ENCODE data around the gene TMEM151B. TPM values are rescaled to one million over a fixed set of nuclear protein-coding genes. Genes with fewer than 3 reads are reported as not detected.

Gene TMEM151B
- total and polyA plus RNA-seq, 2 experiments from 2014 or later: 0.30 TPM

DNA sequence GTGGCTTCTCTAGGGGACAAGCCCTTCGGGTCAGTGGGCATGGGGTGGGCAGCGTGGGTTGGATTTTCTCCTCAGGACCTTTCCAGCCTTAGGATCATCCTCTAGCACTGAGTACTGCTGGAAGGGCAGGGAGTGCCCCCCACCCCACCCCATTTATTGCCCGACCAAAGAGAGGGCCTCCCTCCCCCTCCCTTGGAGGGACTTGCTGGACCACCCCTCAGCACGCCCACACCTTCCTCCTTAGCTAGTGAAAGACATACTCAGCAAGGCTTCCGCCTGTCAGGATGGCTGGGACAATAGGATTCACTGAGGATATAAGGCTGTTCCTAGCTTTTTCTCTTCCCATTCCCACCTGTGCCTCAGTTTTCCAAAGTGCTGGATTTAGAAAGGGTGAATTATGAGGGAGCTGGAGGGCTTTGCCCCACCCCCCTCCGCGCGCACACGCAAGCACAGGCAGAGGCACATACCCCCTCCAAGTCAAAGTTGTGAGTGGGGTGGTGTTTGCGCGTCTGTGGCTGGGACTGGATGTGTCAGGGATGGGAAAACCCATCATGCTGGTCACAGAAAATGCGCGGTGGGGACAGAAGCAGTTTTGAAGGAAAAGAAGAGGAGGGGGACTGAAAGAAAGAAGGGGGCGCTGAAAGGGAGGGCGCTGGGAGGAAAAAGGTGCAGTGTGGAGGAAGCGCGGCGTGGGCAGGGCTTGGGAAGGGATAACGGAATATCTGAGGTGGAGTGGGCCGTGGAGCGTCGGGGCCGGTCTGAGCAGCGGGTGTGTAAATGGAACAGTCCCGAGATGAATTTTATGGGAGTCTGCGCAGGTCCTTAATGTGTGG lies 47.5 kb upstream of the TMEM151B start:
- Histone ChIP-seq H3K27me3 (no peaks in the 10 kb centered on the region), H3K9me3 (ENCODE audit: low read depth) (no peaks in the 10 kb centered on the region), H2AFZ (no peak overlapping the region), H3K4me2 (peak overlapping the region; percentile 100), H3K27ac (no peak overlapping the region), H4K20me1 (ENCODE audit: insufficient read depth, poor library complexity, severe bottlenecking) (no peaks in the 10 kb centered on the region), H3K36me3 (replicated peaks; ENCODE audit: insufficient read depth, low read depth) (no peaks in the 10 kb centered on the region), H3K9me2 (replicated peaks; ENCODE audit: insufficient read depth) (no peaks in the 10 kb centered on the region), H3K79me2 (peaks cover 8% of the 10 kb centered on the region), H3K4me1 (ENCODE audit: insufficient read depth) (peaks cover 60% of the 10 kb centered on the region), H3K4me3 (peak overlapping the region; percentile 82)
- TF ChIP-seq, protein P1, sequence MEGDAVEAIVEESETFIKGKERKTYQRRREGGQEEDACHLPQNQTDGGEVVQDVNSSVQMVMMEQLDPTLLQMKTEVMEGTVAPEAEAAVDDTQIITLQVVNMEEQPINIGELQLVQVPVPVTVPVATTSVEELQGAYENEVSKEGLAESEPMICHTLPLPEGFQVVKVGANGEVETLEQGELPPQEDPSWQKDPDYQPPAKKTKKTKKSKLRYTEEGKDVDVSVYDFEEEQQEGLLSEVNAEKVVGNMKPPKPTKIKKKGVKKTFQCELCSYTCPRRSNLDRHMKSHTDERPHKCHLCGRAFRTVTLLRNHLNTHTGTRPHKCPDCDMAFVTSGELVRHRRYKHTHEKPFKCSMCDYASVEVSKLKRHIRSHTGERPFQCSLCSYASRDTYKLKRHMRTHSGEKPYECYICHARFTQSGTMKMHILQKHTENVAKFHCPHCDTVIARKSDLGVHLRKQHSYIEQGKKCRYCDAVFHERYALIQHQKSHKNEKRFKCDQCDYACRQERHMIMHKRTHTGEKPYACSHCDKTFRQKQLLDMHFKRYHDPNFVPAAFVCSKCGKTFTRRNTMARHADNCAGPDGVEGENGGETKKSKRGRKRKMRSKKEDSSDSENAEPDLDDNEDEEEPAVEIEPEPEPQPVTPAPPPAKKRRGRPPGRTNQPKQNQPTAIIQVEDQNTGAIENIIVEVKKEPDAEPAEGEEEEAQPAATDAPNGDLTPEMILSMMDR (IDR thresholded peaks at IDR 0.05; ENCODE audit: poor library complexity): no peak
- TF ChIP-seq EZH2 (IDR thresholded peaks at IDR 0.05; ENCODE audit: borderline replicate concordance): no peak
- TF ChIP-seq EZH2phosphoT487 (IDR thresholded peaks at IDR 0.05; ENCODE audit: low read depth, severe bottlenecking, unreplicated experiment): no peak
- DNase-seq (ENCODE audit: low spot score): no peak
- 26% methylated on average over 22 of the region's 26 CpGs for WGBS (ENCODE audit: low lambda C conversion rate, missing lambda C conversion rate)

- Histone ChIP-seq H3K4me2 (peak within 1 kb of the TSS; percentile 100), H3K27ac (no peak within 1 kb of the TSS), H3K79me2 (peaks cover 8% of the 10 kb centered on the region), H3K9me3 (ENCODE audit: low read depth) (no peaks in the 10 kb centered on the region), H3K4me3 (peak within 1 kb of the TSS; percentile 82), H3K36me3 (replicated peaks; ENCODE audit: insufficient read depth, low read depth) (no peaks in the 10 kb centered on the region), H3K27me3 (no peaks in the 10 kb centered on the region), H3K9me2 (replicated peaks; ENCODE audit: insufficient read depth) (no peaks in the 10 kb centered on the region), H2AFZ (peak within 1 kb of the TSS; percentile 66), H4K20me1 (ENCODE audit: insufficient read depth, poor library complexity, severe bottlenecking) (no peaks in the 10 kb centered on the region), H3K4me1 (ENCODE audit: insufficient read depth) (peaks cover 55% of the 10 kb centered on the region)
- under 1% methylated on average over 35 of the region's 73 CpGs for WGBS (ENCODE audit: low lambda C conversion rate, missing lambda C conversion rate)
- peak; percentile 83 for DNase-seq (ENCODE audit: low spot score)
- TF ChIP-seq EZH2 (IDR thresholded peaks at IDR 0.05; ENCODE audit: borderline replicate concordance): no peak
- TF ChIP-seq, protein P1 (IDR thresholded peaks at IDR 0.05; ENCODE audit: poor library complexity): peak; percentile 12
These were observed 46.8 kb upstream of the TMEM151B start, which contains the start of gene SLC29A1 for GRCh38 chr6:44223319-44224028. TSS of gene SLC29A1 (plus strand) at chr6:44223595. CDS start at chr6:44227314, 3,719 bp downstream.

DNA sequence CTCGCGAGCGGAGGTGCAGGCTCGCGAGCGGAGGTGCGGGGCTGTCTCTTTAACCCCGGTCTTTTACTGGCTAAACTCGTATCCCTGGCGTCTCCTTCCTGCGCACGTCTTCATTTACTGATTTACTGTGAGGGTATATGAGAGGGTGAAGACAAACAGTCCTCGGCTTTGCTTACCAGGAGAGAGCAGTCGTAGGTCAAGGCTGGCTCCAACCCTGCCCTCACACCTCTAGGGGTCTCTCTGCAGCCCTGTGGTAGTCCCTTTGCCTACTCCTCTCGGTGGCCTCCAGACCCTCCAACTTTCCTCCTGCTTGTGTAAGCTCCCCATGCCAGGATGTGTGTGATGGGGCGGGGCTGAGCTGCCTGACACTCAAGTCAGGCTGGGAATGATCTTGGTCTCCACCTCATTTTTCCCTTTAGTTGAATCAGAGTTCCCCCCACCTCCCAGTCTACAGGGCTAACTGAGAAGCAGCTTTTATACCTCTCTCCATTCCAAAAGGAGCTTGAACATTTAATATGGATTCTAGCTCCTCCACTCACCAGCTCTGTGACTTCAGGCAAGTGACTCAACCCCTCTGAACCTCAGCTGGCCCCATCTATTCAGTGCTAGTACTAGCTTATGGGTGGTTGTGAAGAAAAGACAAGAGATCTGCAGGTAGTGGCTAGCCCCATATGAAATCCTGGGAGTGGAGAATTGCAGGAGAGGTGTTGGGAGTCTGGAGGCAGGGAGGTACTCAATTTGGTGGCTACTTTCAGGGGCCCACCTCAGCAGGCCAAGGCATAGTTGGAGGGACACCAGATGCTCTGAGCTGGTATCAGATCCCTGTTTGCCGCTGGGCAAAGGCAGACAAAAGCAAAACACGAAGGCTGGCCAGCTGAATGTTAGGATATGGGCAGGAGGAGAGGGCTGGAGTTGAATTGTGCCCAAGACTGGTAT lies 46.0 kb upstream of the TMEM151B start:
- Histone ChIP-seq H3K4me1 (ENCODE audit: insufficient read depth) (peaks cover 47% of the 10 kb centered on the region), H2AFZ (no peak overlapping the region), H3K9me2 (replicated peaks; ENCODE audit: insufficient read depth) (no peaks in the 10 kb centered on the region), H3K36me3 (replicated peaks; ENCODE audit: insufficient read depth, low read depth) (no peaks in the 10 kb centered on the region), H3K27ac (no peak overlapping the region), H3K9me3 (ENCODE audit: low read depth) (no peaks in the 10 kb centered on the region), H3K4me2 (peak overlapping the region; percentile 100), H3K27me3 (no peaks in the 10 kb centered on the region), H3K79me2 (peaks cover 8% of the 10 kb centered on the region), H3K4me3 (peak overlapping the region; percentile 82), H4K20me1 (ENCODE audit: insufficient read depth, poor library complexity, severe bottlenecking) (no peaks in the 10 kb centered on the region)
- TF ChIP-seq, protein P1 (IDR thresholded peaks at IDR 0.05; ENCODE audit: poor library complexity): no peak
- TF ChIP-seq EZH2phosphoT487 (IDR thresholded peaks at IDR 0.05; ENCODE audit: low read depth, severe bottlenecking, unreplicated experiment): no peak
- no peak for TF ChIP-seq EZH2 (IDR thresholded peaks at IDR 0.05; ENCODE audit: borderline replicate concordance)
- WGBS (ENCODE audit: low lambda C conversion rate, missing lambda C conversion rate): 13% methylated on average over 10 of the region's 18 CpGs
- no peak for DNase-seq (ENCODE audit: low spot score)
